GM21576 (cell line): ENCODE results near the gene YBEY.

Source experiments
- ATAC-seq: cut with Tn5 transposase; IDR thresholded peaks from one replicate; pipeline ENCODE4 v1.9.1; 2021; ENCODE audit warnings: mild to moderate bottlenecking, moderate library complexity; ENCODE audit not compliant: unreplicated experiment

YBEY gene

DNA sequence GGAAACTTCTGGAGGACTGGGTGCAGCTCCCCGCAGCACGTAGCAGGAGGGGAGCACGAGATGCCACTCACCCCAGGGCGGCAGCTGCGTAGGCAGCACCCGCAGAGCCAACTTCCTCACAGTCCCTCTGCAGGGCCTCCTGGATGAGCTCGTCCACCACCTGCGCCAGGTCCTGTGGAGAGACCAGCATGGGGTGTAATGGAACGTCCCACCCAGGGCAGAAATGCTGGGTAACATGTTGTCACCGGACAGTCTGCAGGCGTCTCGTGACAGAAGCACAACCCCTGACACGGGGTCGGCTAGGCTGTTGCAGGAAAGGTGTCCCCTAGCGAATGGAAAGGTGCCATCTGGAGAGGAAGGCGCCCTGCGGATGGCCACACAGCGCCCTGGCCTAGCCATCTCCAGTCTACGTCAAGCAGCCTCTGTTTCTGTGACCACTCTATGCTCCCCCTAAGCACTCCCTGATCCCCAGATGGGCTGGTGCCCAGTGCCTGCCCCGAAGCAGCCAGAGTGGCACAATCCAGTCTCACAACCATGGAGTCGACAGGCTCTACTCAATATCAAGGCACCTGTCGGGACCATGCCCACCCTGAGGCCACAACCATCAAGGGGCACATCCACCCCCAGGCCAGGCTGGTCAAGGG is 22.0 kb upstream of the YBEY start:
- no peak for ATAC-seq

GRCh38 chr21:46264690-46265144 is 21.4 kb upstream of the YBEY start:
- no peak for ATAC-seq

- no peak for ATAC-seq
Observed at GRCh38 chr21:46265736-46266525, 20.2 kb upstream of the YBEY start.

GRCh38 chr21:46266946-46267345 is 19.2 kb upstream of the YBEY start:
- ATAC-seq: no peak

DNA sequence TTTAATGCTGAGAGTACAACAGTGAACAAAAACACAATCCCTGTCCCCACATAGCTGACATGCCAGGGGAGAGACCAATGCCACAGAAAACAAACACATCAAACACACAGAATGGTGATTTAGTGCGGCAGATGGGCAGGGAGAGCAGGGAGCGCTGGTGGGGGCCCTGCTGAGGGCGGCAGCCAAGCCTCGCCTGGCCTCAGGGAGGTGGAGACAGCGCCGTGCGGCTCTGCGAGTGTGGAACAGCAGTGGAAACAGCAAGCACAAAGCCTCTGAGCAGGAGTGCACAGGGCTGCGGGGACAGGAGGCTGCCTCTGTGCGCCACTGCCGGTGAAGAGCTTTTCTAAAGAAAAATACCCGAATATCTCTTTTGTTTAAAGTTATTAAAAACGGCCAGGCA is 17.8 kb upstream of the YBEY start:
- no peak for ATAC-seq

DNA sequence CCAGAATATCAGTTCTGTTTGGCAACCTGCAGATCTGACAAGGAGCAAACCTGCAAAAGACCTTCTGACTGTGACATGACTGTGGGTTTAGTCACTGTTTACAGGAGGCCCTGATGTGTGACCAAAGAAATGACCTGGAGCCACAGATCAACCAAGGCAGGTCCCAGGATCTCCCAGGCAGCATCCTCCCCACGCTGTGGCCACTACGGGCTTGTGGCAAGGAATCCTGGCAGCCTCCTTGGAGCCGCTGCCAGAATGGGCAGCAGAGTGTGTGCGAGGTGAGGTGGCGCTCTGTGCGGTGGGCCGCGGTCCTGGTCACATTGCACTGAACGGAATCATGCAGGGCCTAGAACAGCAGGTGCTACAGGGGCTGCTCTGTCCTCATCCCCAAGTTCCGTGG is 16.7 kb upstream of the YBEY start:
- no peak for ATAC-seq

DNA sequence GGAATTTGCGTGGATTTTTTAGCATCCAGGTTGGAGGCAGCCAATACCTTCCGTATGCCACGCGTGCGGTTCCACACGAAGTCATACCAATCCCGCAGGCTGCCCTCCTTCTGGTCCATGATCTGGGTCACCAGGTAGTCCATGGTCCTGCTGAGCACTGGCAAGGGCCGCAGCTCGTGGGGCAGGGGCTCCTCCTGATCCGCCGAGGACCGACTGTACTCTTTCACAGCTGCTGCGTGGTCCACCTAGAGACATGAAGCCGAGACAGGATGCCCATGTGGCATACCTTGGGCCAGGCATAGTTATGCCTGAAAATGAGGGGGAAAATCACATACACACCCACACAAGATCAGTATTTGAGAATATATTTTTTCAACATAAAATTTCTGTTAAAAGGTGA is 12.8 kb upstream of the YBEY start:
- no peak for ATAC-seq

- no peak for ATAC-seq
Observed at GRCh38 chr21:46274797-46275390, 11.2 kb upstream of the YBEY start.

GRCh38 chr21:46284077-46284644 is 2.0 kb upstream of the YBEY start:
- ATAC-seq: no peak

DNA sequence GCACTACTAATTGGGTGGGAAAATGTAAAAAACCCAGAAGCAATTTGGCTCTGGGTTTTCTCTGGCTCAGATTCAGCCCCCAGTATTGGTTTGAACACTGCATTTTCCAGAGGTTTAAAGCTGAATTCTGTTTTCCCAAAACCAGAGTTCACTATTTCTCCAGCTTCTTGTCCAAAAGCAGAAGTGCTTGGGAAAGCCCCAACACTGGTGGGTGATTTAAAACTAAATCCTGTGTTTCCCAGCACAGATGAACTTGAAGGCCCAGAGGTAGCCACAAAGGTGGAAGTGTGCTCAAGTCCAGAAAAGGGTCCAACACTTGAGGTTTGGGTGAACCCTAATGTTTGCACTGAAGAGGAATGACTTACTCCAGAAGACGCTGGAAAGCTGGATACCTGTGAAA is 1.4 kb upstream of the YBEY start:
- ATAC-seq: no peak

GRCh38 chr21:46285206-46285661 is 908 bp upstream of the YBEY start, which contains the start of gene MCM3AP:
Gene MCM3AP, minus strand, starts transcription at chr21:46285611. Its CDS starts 325 bp downstream, at chr21:46285286.
- ATAC-seq: no peak

GRCh38 chr21:46286648-46287002 is 483 bp downstream of the YBEY start:
- no peak for ATAC-seq

DNA sequence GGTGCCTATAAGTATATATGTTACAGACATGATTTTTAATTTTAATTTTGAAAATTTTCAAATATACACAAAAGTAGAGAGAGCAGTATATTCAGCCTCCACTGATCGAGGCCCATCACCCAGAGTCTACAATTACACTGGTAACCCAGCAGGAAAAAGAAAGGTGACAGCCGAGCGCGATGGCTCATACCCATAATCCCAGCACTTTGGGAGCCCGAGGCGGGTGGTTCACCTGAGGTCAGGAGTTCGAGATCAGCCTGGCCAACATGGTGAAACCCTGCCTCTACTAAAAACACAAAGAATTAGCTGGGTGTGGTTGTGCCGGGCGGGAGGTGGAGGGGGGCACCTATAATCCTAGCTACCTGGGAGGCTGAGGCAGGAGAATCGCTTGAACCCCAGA is 1.4 kb downstream of the YBEY start:
- no peak for ATAC-seq

GRCh38 chr21:46289655-46290179 is 3.6 kb downstream of the YBEY start:
- ATAC-seq: no peak

DNA sequence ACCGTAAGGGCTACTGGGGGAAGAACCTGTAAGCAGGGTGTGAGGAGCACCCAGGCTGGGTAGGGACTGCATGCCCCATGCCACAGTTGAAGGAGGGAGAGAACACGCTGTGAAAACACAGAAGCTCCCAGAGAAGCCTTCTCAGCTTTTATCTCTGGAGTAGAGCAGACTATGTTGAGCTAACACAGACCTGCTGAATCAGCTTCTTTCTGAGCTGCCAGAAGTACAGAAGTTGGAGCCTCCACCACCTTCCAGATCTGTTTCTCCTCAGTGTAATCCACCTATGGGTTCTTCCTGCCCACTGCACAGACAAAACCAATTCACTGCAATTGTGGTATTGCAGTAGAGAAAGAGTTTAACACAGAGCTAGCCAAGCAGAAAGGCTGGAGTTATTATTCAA is 5.4 kb downstream of the YBEY start:
- no peak for ATAC-seq

DNA sequence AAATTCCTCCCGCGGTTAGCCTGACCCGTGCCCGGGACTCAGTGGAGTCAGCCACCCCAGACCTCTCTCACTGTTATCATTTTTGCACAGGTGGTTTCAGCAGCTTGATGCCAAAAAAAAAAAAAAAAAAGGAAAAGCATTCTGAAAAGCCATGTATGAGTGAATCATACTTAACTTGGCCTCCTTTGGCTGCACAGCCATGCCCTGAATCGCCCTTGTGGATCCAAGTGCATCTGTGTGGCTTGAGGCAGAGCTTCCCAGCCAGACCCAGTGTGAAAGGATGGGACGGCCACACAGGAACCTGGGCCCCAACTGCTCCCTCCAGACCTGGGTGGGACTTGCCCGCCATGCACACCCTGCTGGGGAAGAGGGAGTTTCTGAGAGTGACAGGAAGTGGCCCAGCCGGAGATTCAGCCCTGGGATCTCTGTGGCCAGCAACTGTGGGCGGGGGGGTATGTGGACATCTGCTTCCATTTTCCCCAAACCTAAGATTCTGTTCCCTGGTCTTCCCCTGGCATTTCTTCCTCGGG is 8.6 kb downstream of the YBEY start:
- no peak for ATAC-seq

- ATAC-seq: no peak
Observed at GRCh38 chr21:46295177-46295770, 9.1 kb downstream of the YBEY start.

GRCh38 chr21:46295996-46296752 is 10.0 kb downstream of the YBEY start:
- no peak for ATAC-seq

DNA sequence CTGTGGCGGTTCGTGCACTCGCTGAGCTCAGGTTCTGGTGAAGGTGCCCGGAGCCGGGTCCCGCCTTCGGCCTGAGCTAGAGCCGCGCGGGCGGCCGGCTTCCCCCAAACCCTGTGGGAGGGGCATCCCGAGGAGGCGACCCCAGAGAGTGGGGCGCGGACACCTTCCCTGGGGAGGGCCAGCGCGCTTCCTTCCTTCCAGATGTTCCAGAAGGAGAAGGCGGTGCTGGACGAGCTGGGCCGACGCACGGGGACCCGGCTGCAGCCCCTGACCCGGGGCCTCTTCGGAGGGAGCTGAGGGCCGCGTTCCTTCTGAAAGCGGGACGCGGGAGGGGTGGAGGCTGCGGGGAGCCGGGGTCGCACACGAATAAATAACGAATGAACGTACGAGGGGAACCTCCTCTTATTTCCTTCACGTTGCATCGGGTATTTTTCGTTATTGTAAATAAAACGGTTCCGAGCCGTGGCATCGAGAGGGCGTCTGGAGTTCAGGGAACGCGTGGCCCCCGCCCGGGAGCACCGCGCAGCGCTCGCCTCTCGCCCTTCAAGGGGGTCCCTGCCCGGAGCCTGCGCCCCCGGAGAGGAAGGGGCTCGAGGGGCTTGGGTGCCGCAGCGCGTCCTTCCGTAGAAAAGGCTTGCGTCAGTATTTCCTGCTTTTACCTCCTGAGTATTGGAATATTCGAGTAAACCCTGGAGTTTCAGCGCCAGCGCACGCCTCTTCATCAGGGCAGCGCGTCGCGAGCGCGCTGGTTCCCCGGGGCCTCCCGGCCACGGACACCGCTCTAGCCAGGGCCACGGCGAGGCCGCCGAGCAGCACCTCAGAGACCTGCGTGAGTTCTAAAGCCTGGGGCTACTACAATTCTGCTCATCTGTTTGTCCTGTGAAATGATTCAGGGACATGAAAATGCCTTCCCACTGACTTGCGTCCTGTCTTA is 11.5 kb downstream of the YBEY start:
- ATAC-seq: no peak
